Ammon's horn (tissue), 1 donor: Measurements from ENCODE around the gene ARID1B.

ENCODE experiments used
- DNase-seq: peaks from one replicate; pipeline ENCODE4 v3.0.0-alpha.2; 2016; ENCODE audit warnings: low spot score

Gene ARID1B

GRCh38 chr6:157159348-157159747 is 382.2 kb downstream of the ARID1B start:
- DNase-seq: no peak

- DNase-seq: no peak
These were observed 384.7 kb downstream of the ARID1B start for GRCh38 chr6:157161912-157162311.

- peak; percentile 61 for DNase-seq
These were observed 385.7 kb downstream of the ARID1B start for GRCh38 chr6:157162766-157163433.

GRCh38 chr6:157163434-157164159 is 386.4 kb downstream of the ARID1B start:
- DNase-seq: no peak

- DNase-seq: no peak
These were observed 387.8 kb downstream of the ARID1B start for GRCh38 chr6:157164972-157165371.

- no peak for DNase-seq
These were observed 389.6 kb downstream of the ARID1B start for GRCh38 chr6:157166784-157167183.

GRCh38 chr6:157167837-157168236 is 390.7 kb downstream of the ARID1B start:
- DNase-seq: no peak

- DNase-seq: no peak
These were observed 391.3 kb downstream of the ARID1B start for GRCh38 chr6:157168471-157168870.

GRCh38 chr6:157169226-157169625 is 392.0 kb downstream of the ARID1B start:
- no peak for DNase-seq

- no peak for DNase-seq
These were observed 392.5 kb downstream of the ARID1B start for GRCh38 chr6:157169656-157170055.

GRCh38 chr6:157170535-157170934 is 393.4 kb downstream of the ARID1B start:
- no peak for DNase-seq

- DNase-seq: no peak
These were observed 394.6 kb downstream of the ARID1B start for GRCh38 chr6:157171801-157172200.

- peak; percentile 59 for DNase-seq
These were observed 395.1 kb downstream of the ARID1B start for GRCh38 chr6:157172231-157172701.

- no peak for DNase-seq
These were observed 395.8 kb downstream of the ARID1B start for GRCh38 chr6:157172830-157173536.

GRCh38 chr6:157173776-157174175 is 396.6 kb downstream of the ARID1B start:
- no peak for DNase-seq

- DNase-seq: no peak
These were observed 397.6 kb downstream of the ARID1B start for GRCh38 chr6:157174731-157175130.

GRCh38 chr6:157177731-157178336 is 400.7 kb downstream of the ARID1B start:
- DNase-seq: no peak

GRCh38 chr6:157181649-157182048 is 404.5 kb downstream of the ARID1B start:
- DNase-seq: no peak

- DNase-seq: no peak
These were observed 405.5 kb downstream of the ARID1B start for GRCh38 chr6:157182503-157183264.

GRCh38 chr6:157184202-157185015 is 407.2 kb downstream of the ARID1B start:
- DNase-seq: peak; percentile 68

GRCh38 chr6:157185171-157185570 is 408.0 kb downstream of the ARID1B start:
- no peak for DNase-seq
